ENCODE results near the gene MIAT. TPM values are rescaled to one million over a fixed set of nuclear protein-coding genes. Genes with fewer than 3 reads are reported as not detected.

Gene MIAT
- total and polyA plus RNA-seq, 8 donors: under 0.01 to 29.8 (median 0.41) TPM

GRCh38 chr22:26709617-26710390 lies 52.4 kb downstream of the MIAT start:
- Histone ChIP-seq H3K4me1 (peaks cover 0 to 13% (median 0%) of the 10 kb centered on the region in 4 donors), H3K27me3 (no peaks in the 10 kb centered on the region), H3K9me3 (no peaks in the 10 kb centered on the region), H3K27ac (peak overlapping the region in 1 of 5 donors; percentile 45), H3K4me3 (no peak overlapping the region), H3K36me3 (peaks cover 0 to 13% (median 8%) of the 10 kb centered on the region in 4 donors)
- WGBS, 5 donors: 86 to 94% (median 91%) methylated on average over 3 of the region's 3 CpGs
- no peak for DNase-seq
- intact Hi-C loops (cut with DNase I; ENCODE audit: low total_unique reads): no loop called here
- TF ChIP-seq EP300 (IDR thresholded peaks at IDR 0.05) (no peak), POLR2AphosphoS5 (IDR thresholded peaks at IDR 0.05) (no peak), POLR2A (IDR thresholded peaks at IDR 0.05) (no peak)
- TF ChIP-seq, protein P1, sequence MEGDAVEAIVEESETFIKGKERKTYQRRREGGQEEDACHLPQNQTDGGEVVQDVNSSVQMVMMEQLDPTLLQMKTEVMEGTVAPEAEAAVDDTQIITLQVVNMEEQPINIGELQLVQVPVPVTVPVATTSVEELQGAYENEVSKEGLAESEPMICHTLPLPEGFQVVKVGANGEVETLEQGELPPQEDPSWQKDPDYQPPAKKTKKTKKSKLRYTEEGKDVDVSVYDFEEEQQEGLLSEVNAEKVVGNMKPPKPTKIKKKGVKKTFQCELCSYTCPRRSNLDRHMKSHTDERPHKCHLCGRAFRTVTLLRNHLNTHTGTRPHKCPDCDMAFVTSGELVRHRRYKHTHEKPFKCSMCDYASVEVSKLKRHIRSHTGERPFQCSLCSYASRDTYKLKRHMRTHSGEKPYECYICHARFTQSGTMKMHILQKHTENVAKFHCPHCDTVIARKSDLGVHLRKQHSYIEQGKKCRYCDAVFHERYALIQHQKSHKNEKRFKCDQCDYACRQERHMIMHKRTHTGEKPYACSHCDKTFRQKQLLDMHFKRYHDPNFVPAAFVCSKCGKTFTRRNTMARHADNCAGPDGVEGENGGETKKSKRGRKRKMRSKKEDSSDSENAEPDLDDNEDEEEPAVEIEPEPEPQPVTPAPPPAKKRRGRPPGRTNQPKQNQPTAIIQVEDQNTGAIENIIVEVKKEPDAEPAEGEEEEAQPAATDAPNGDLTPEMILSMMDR (IDR thresholded peaks at IDR 0.05): no peak

GRCh38 chr22:26711205-26711963 lies 54.0 kb downstream of the MIAT start:
- Histone ChIP-seq H3K27ac (no peak overlapping the region), H3K4me3 (no peak overlapping the region), H3K27me3 (no peaks in the 10 kb centered on the region), H3K4me1 (peaks cover 0 to 2% (median 0%) of the 10 kb centered on the region in 4 donors), H3K9me3 (no peaks in the 10 kb centered on the region), H3K36me3 (peaks cover 0 to 17% (median 8%) of the 10 kb centered on the region in 4 donors)
- intact Hi-C loops (cut with DNase I; ENCODE audit: low total_unique reads): no loop called here
- no peak for TF ChIP-seq POLR2A (IDR thresholded peaks at IDR 0.05)
- 68 to 83% (median 74%) methylated on average over 4 of the region's 4 CpGs for WGBS, 5 donors
- DNase-seq: peak; percentile 25 to 26

DNA sequence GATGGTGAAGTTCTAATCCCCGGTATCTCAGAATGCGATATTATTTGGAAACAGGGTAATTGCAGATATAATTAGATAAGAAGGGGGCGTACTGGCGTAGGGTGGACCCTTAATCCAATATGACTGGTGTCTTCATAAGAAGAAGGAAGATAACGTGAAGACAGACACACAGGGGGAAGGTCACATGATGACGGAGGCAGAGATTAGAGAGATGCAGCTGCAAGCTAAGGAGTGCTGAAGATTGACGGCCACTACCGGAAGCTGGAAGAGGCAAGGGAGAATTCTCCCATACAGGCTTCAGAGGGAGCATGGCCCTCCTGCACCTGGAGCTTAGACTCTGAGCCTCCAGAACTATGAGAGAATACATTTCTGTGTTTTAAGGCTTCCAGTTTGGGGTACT lies 54.8 kb downstream of the MIAT start:
- intact Hi-C loops (cut with DNase I; ENCODE audit: low total_unique reads): no loop called here
- no peak overlapping the region for H3K4me3 ChIP-seq
- no peak for DNase-seq
- WGBS, 5 donors: 71 to 91% (median 81%) methylated on average over 8 of the region's 8 CpGs
- TF ChIP-seq, protein P1 (IDR thresholded peaks at IDR 0.05): no peak
- TF ChIP-seq POLR2A (IDR thresholded peaks at IDR 0.05) (no peak), EP300 (IDR thresholded peaks at IDR 0.05) (no peak), POLR2AphosphoS5 (IDR thresholded peaks at IDR 0.05) (no peak)
- no peaks in the 10 kb centered on the region for H3K27me3 ChIP-seq
- no peaks in the 10 kb centered on the region for H3K4me1 ChIP-seq
- H3K36me3 ChIP-seq: peaks cover 0 to 17% (median 12%) of the 10 kb centered on the region in 4 donors
- H3K9me3 ChIP-seq: no peaks in the 10 kb centered on the region
- no peak overlapping the region for H3K27ac ChIP-seq

GRCh38 chr22:26713823-26714449 lies 56.5 kb downstream of the MIAT start:
- H3K4me1 ChIP-seq: no peaks in the 10 kb centered on the region
- TF ChIP-seq, protein P1 (IDR thresholded peaks at IDR 0.05): no peak
- TF ChIP-seq POLR2AphosphoS5 (IDR thresholded peaks at IDR 0.05) (no peak), EP300 (IDR thresholded peaks at IDR 0.05) (no peak)
- no peaks in the 10 kb centered on the region for H3K9me3 ChIP-seq
- peaks cover 3 to 30% (median 25%) of the 10 kb centered on the region in 4 donors for H3K36me3 ChIP-seq
- no peaks in the 10 kb centered on the region for H3K27me3 ChIP-seq
- 75 to 86% (median 78%) methylated on average over 12 of the region's 12 CpGs for WGBS, 5 donors
- intact Hi-C loops (cut with DNase I; ENCODE audit: low total_unique reads): no loop called here
- DNase-seq: no peak
- H3K27ac ChIP-seq: no peak overlapping the region
- H3K4me3 ChIP-seq: no peak overlapping the region
